ENCODE measurements around the gene FAM98A. TPM values are rescaled to one million over a fixed set of nuclear protein-coding genes. Genes with fewer than 3 reads are reported as not detected.

The FAM98A gene
- total RNA-seq, 1 experiment from 2014 or later, result 70.9 TPM

DNA sequence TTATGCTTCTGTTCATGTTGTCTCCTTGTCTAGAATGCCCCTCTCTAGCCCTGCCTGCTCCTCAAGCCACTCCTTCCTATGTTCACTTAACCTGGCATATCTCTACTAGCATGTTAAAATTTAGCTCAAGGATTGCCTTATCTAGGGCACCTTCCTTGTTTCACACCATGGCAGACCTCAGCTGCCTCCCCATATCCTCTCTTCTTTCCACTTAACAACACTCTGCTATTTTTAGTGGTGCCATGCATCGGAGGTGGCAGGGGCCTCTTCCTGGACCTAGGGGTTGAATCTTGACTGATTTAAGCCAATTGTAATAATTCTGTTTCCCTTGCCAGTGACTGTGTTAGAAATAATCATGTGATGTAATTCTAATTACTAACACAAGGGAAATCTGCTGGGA lies 36.9 kb upstream of the FAM98A start:
- Histone ChIP-seq H4K8ac (replicated peaks; ENCODE audit: insufficient read length, low read depth, low read length) (no peak overlapping the region), H4K5ac (ENCODE audit: insufficient read length, low read depth, low read length) (no peak overlapping the region), H3K79me2 (ENCODE audit: insufficient read depth, low read length) (no peaks in the 10 kb centered on the region), H2BK120ac (ENCODE audit: low read depth, low read length, poor library complexity, severe bottlenecking) (no peak overlapping the region), H3K27ac (ENCODE audit: insufficient read length, low read depth, low read length) (no peak overlapping the region), H3K79me1 (ENCODE audit: insufficient read depth, low read depth, low read length, poor library complexity, severe bottlenecking) (no peaks in the 10 kb centered on the region), H4K91ac (ENCODE audit: insufficient read length, low read depth, low read length) (no peak overlapping the region), H2BK15ac (ENCODE audit: low read depth, low read length) (no peak overlapping the region), H3K9me3 (ENCODE audit: control insufficient read depth, low read depth, low read length) (no peaks in the 10 kb centered on the region), H3K23ac (ENCODE audit: insufficient read length, low read depth, low read length) (no peak overlapping the region), H4K20me1 (ENCODE audit: control insufficient read depth, insufficient read depth, insufficient read length) (no peaks in the 10 kb centered on the region), H2BK12ac (ENCODE audit: insufficient read length, low read depth, low read length) (no peak overlapping the region), H3K27me3 (ENCODE audit: insufficient read depth, low read length) (no peaks in the 10 kb centered on the region), H3K4ac (ENCODE audit: low read depth, low read length) (no peak overlapping the region), H3K23me2 (ENCODE audit: insufficient read length, low read depth, low read length, poor library complexity, severe bottlenecking) (no peaks in the 10 kb centered on the region), H3K18ac (ENCODE audit: insufficient read length, low read depth, low read length) (no peak overlapping the region), H3K56ac (ENCODE audit: insufficient read length, low read depth, low read length) (no peak overlapping the region), H3K4me2 (ENCODE audit: insufficient read depth, insufficient read length, low read length) (no peak overlapping the region), H3T11ph (ENCODE audit: low read length) (no peak overlapping the region), H3K14ac (ENCODE audit: insufficient read depth, low read length) (no peak overlapping the region), H2BK20ac (ENCODE audit: low read depth, low read length, poor library complexity, severe bottlenecking) (no peak overlapping the region), H2AFZ (ENCODE audit: low read length) (no peak overlapping the region), H3K4me1 (ENCODE audit: insufficient read depth, low read length) (no peaks in the 10 kb centered on the region; the same call in 1 of the 2 replicates), H3K9ac (ENCODE audit: extremely low read depth, insufficient read length, low read length) (no peak overlapping the region), H2BK5ac (ENCODE audit: insufficient read length, low read length) (no peak overlapping the region), H2AK5ac (ENCODE audit: insufficient read length, low read length) (no peak overlapping the region)
- Mint-ChIP-seq H3K27me3 (ENCODE audit: low read depth) (no peaks in the 10 kb centered on the region), H3K36me3 (ENCODE audit: insufficient read depth in 1 of 3, low read depth in 3 of 3) (peaks cover 8 to 25% (median 13%) of the 10 kb centered on the region in 3 experiments; a peak in 6 of 7 replicates), H3K9me3 (peaks cover 0 to 2% of the 10 kb centered on the region in 2 experiments; a peak in 1 of 5 replicates), H3K4me3 (no peak overlapping the region), H3K27ac (no peak overlapping the region), H3K4me1 (peaks cover 3 to 10% of the 10 kb centered on the region in 2 experiments; a peak in 3 of 4 replicates)
- TF ChIP-seq CTCF (conservative IDR thresholded peaks at IDR 0.05), result no peak
- DNase-seq, result no peak
- no CpG with 5 or more reads among the region's 1 CpG for WGBS (ENCODE audit: extremely low coverage, insufficient read length, low lambda C conversion rate)
